Right ventricle myocardium inferior (tissue), 1 donor: Measurements from ENCODE around the gene LMTK3. TPM values are rescaled to one million over a fixed set of nuclear protein-coding genes. Genes with fewer than 3 reads are reported as not detected.
A peak's percentile ranks its signal among the peaks of the same experiment; 100 is the strongest.

Experiments used
- ATAC-seq: fragments of 200-7000 bp; cut with Tn5 transposase; one replicate; pipeline ENCODE4 v1.9.1; 2020; ENCODE audit warnings: mild to moderate bottlenecking, moderate library complexity
- DNase-seq: peaks from one replicate; pipeline ENCODE4 v3.0.0; 2021; ENCODE audit errors: missing footprints
- intact Hi-C: fragments of 100-400 bp; cut with DNase I; formaldehyde crosslinking; loops from one replicate; pipeline ENCODE4 v1.11.0; 2022
- total RNA-seq: library from RNA; stranded (reverse); fragmentation: NEBNext Ultra II Directional; extraction: Animal tissue kit (Norgen Biotek cat#: 25700); gene quantifications from one replicate; pipeline ENCODE4 v1.2.1, GENCODE V29; 2021
- donor health status: DM: no; HTN: yes; CAD: no; lungs with severe emphysema.

Gene LMTK3
- total RNA-seq, 1 donor from 2014 or later = 0.70 TPM

GRCh38 chr19:48510421-48511268, 990 bp downstream of the LMTK3 start:
- intact Hi-C loops = loop anchor here (5.0 kb wide), 1 partner anchor 62 kb away; no protein-coding TSS in a partner anchor
- peak; percentile 68 for ATAC-seq

GRCh38 chr19:48509467-48510194, 2.0 kb downstream of the LMTK3 start:
- no peak for ATAC-seq
- intact Hi-C loops = loop anchor here (5.0 kb wide), 2 partner anchors 63 to 73 kb away; no protein-coding TSS in a partner anchor
- no peak for DNase-seq

More at GRCh38 chr19:48510421-48511268, 990 bp downstream of the LMTK3 start:
- no peak for DNase-seq

GRCh38 chr19:48508729-48509411, 2.8 kb downstream of the LMTK3 start:
- ATAC-seq (no peak), DNase-seq (no peak)
- intact Hi-C loops = loop anchor here (5.0 kb wide), 1 partner anchor 73 kb away; no protein-coding TSS in a partner anchor

GRCh38 chr19:48507911-48508439, 3.7 kb downstream of the LMTK3 start:
- intact Hi-C loops = loop anchor here (5.0 kb wide), 1 partner anchor 74 kb away; no protein-coding TSS in a partner anchor
- DNase-seq = no peak
- no peak for ATAC-seq

GRCh38 chr19:48506138-48506733, 5.4 kb downstream of the LMTK3 start:
- intact Hi-C loops = loop anchor here (5.0 kb wide), 1 partner anchor 76 kb away; no protein-coding TSS in a partner anchor
- ATAC-seq (no peak), DNase-seq (peak; percentile 4)

GRCh38 chr19:48502350-48503018, 9.2 kb downstream of the LMTK3 start:
- ATAC-seq (no peak), DNase-seq (no peak)
- intact Hi-C loops = no loop called here

GRCh38 chr19:48501494-48502349, 9.9 kb downstream of the LMTK3 start:
- intact Hi-C loops = no loop called here
- peak; percentile 37 for ATAC-seq
- DNase-seq = no peak

- ATAC-seq = no peak
- intact Hi-C loops = no loop called here
- DNase-seq = no peak
These were observed 10.7 kb downstream of the LMTK3 start for GRCh38 chr19:48500830-48501493.

- intact Hi-C loops = no loop called here
- ATAC-seq = no peak
- DNase-seq = no peak
These were observed 12.1 kb downstream of the LMTK3 start for GRCh38 chr19:48499316-48500090.

GRCh38 chr19:48498595-48499311, 12.9 kb downstream of the LMTK3 start:
- DNase-seq (peak; percentile 14), ATAC-seq (no peak)
- intact Hi-C loops = no loop called here

GRCh38 chr19:48497728-48498594, 13.7 kb downstream of the LMTK3 start:
- no peak for DNase-seq
- ATAC-seq = no peak
- intact Hi-C loops = no loop called here

GRCh38 chr19:48496959-48497727, 14.5 kb downstream of the LMTK3 start:
- intact Hi-C loops = no loop called here
- no peak for ATAC-seq
- DNase-seq = no peak

GRCh38 chr19:48495396-48495795, 16.2 kb downstream of the LMTK3 start:
- DNase-seq (no peak), ATAC-seq (no peak)
- intact Hi-C loops = no loop called here
